ENCODE results near the gene C11orf86.

DNA sequence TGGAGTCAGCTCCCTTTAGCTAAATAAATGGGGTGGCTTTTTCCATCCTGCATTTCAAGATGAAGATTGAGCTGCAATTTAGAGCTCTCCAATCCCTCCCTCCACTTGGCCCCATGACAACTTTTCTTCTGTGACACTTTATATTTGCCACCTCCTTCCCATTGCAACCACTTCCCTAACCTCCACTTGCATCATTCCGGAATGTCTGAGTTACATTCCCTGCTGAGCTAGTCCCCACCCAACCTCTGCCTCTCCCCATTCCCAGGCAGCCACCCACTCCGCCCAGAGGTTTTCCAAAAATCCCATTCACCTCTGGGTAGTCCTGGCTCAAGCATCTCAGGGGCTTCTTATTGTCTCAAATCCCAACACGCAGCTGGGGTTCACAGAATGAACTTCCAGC lies 41.6 kb upstream of the C11orf86 start:
- TF ChIP-seq, protein P1, sequence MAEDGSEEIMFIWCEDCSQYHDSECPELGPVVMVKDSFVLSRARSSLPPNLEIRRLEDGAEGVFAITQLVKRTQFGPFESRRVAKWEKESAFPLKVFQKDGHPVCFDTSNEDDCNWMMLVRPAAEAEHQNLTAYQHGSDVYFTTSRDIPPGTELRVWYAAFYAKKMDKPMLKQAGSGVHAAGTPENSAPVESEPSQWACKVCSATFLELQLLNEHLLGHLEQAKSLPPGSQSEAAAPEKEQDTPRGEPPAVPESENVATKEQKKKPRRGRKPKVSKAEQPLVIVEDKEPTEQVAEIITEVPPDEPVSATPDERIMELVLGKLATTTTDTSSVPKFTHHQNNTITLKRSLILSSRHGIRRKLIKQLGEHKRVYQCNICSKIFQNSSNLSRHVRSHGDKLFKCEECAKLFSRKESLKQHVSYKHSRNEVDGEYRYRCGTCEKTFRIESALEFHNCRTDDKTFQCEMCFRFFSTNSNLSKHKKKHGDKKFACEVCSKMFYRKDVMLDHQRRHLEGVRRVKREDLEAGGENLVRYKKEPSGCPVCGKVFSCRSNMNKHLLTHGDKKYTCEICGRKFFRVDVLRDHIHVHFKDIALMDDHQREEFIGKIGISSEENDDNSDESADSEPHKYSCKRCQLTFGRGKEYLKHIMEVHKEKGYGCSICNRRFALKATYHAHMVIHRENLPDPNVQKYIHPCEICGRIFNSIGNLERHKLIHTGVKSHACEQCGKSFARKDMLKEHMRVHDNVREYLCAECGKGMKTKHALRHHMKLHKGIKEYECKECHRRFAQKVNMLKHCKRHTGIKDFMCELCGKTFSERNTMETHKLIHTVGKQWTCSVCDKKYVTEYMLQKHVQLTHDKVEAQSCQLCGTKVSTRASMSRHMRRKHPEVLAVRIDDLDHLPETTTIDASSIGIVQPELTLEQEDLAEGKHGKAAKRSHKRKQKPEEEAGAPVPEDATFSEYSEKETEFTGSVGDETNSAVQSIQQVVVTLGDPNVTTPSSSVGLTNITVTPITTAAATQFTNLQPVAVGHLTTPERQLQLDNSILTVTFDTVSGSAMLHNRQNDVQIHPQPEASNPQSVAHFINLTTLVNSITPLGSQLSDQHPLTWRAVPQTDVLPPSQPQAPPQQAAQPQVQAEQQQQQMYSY (CRISPR knock-in tag; IDR thresholded peaks at IDR 0.05): no peak
- TF ChIP-seq FOXK2 (IDR thresholded peaks at IDR 0.05) (no peak), SMARCA5 (IDR thresholded peaks at IDR 0.05) (no peak), ZNF274 (IDR thresholded peaks at IDR 0.05; ENCODE audit: insufficient read depth, insufficient read length) (no peak), POLR2AphosphoS5 (IDR thresholded peaks at IDR 0.05; ENCODE audit: low read length) (no peak), NFYB (IDR thresholded peaks at IDR 0.05; ENCODE audit: insufficient read depth, low read depth, low read length) (no peak)
- TF ChIP-seq, protein P2, sequence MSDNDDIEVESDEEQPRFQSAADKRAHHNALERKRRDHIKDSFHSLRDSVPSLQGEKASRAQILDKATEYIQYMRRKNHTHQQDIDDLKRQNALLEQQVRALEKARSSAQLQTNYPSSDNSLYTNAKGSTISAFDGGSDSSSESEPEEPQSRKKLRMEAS (IDR thresholded peaks at IDR 0.05; ENCODE audit: low read depth, low read length): no peak
- TF ChIP-seq, protein P3, sequence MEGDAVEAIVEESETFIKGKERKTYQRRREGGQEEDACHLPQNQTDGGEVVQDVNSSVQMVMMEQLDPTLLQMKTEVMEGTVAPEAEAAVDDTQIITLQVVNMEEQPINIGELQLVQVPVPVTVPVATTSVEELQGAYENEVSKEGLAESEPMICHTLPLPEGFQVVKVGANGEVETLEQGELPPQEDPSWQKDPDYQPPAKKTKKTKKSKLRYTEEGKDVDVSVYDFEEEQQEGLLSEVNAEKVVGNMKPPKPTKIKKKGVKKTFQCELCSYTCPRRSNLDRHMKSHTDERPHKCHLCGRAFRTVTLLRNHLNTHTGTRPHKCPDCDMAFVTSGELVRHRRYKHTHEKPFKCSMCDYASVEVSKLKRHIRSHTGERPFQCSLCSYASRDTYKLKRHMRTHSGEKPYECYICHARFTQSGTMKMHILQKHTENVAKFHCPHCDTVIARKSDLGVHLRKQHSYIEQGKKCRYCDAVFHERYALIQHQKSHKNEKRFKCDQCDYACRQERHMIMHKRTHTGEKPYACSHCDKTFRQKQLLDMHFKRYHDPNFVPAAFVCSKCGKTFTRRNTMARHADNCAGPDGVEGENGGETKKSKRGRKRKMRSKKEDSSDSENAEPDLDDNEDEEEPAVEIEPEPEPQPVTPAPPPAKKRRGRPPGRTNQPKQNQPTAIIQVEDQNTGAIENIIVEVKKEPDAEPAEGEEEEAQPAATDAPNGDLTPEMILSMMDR (IDR thresholded peaks at IDR 0.05 in 2 of 3, conservative IDR thresholded peaks at IDR 0.05 in 1 of 3; ENCODE audit: control insufficient read depth in 2 of 3, extremely low read depth in 1 of 3, insufficient read depth in 1 of 3, low read depth in 3 of 3, low read length in 3 of 3): no peak
